ENCODE results near the gene ITGB6.
A peak's percentile ranks its signal among the peaks of the same experiment; 100 is the strongest.

ITGB6 gene

GRCh38 chr2:160169988-160170387, 30.1 kb downstream of the ITGB6 start:
- no peak overlapping the region for H3K4me3 ChIP-seq (ENCODE audit: insufficient read depth in 1 of 2, low read depth in 1 of 2, low read length in 2 of 2)
- DNase-seq, result no peak
- no peak overlapping the region for H4K91ac ChIP-seq (ENCODE audit: low read length)
- H4K8ac ChIP-seq (ENCODE audit: low read length), result no peak overlapping the region
- H3K27ac ChIP-seq (ENCODE audit: low read length, poor library complexity, severe bottlenecking), result no peak overlapping the region
- H3K27me3 ChIP-seq (ENCODE audit: control insufficient read depth in 1 of 2, insufficient read depth in 1 of 2, low read length in 2 of 2), result no peaks in the 10 kb centered on the region
- no peak overlapping the region for H3K4me2 ChIP-seq (ENCODE audit: low read length, poor library complexity, severe bottlenecking)
- H3K9me3 ChIP-seq (ENCODE audit: control insufficient read depth, low read length), result no peaks in the 10 kb centered on the region
- no peaks in the 10 kb centered on the region for H3K36me3 ChIP-seq (ENCODE audit: control insufficient read depth in 1 of 2, insufficient read depth in 2 of 2, low read depth in 1 of 2, low read length in 2 of 2)
- H2AFZ ChIP-seq (ENCODE audit: low read depth, low read length), result no peak overlapping the region
- no peak overlapping the region for H3K4ac ChIP-seq (ENCODE audit: low read depth in 1 of 2, low read length in 2 of 2)
- no peaks in the 10 kb centered on the region for H3K79me1 ChIP-seq (replicated peaks; ENCODE audit: low read length, poor library complexity, severe bottlenecking)
- no peak overlapping the region for H3K9ac ChIP-seq (ENCODE audit: low read length)
- H2AK5ac ChIP-seq (ENCODE audit: low read length, severe bottlenecking), result no peak overlapping the region
- H3K4me1 ChIP-seq (ENCODE audit: control insufficient read depth, insufficient read depth, low read depth, low read length), result peaks cover 1% of the 10 kb centered on the region
- no peak overlapping the region for H3K18ac ChIP-seq (ENCODE audit: low read depth in 1 of 2, low read length in 2 of 2)
- no peak overlapping the region for H2BK5ac ChIP-seq (ENCODE audit: low read depth, low read length, poor library complexity, severe bottlenecking)
- no peak overlapping the region for H2BK15ac ChIP-seq (ENCODE audit: low read depth, poor library complexity, severe bottlenecking)
- no peak overlapping the region for H3K23ac ChIP-seq (ENCODE audit: low read length in 2 of 2)
- no peak overlapping the region for H2BK12ac ChIP-seq (ENCODE audit: low read length in 2 of 2)
- H3K14ac ChIP-seq (ENCODE audit: low read length in 2 of 2), result no peak overlapping the region
- H2BK120ac ChIP-seq (ENCODE audit: low read depth, low read length), result no peak overlapping the region

GRCh38 chr2:160169471-160169870, 30.6 kb downstream of the ITGB6 start:
- no peak overlapping the region for H2AFZ ChIP-seq (ENCODE audit: low read depth, low read length)
- no peak overlapping the region for H2BK15ac ChIP-seq (ENCODE audit: low read depth, poor library complexity, severe bottlenecking)
- no peak for DNase-seq

GRCh38 chr2:160168878-160169277, 31.2 kb downstream of the ITGB6 start:
- H3K9ac ChIP-seq (ENCODE audit: low read length), result no peak overlapping the region
- H2BK120ac ChIP-seq (ENCODE audit: low read depth, low read length), result no peak overlapping the region
- WGBS, result no CpG with 5 or more reads among the region's 3 CpGs
- H3K4ac ChIP-seq (ENCODE audit: low read depth in 1 of 2, low read length in 2 of 2), result no peak overlapping the region
- no peak overlapping the region for H3K14ac ChIP-seq (ENCODE audit: low read length in 2 of 2)
- H3K4me3 ChIP-seq (ENCODE audit: insufficient read depth in 1 of 2, low read depth in 1 of 2, low read length in 2 of 2), result no peak overlapping the region
- H2BK15ac ChIP-seq (ENCODE audit: low read depth, poor library complexity, severe bottlenecking), result no peak overlapping the region
- H4K8ac ChIP-seq (ENCODE audit: low read length), result no peak overlapping the region
- no peaks in the 10 kb centered on the region for H3K79me1 ChIP-seq (replicated peaks; ENCODE audit: low read length, poor library complexity, severe bottlenecking)
- no peak overlapping the region for H2BK12ac ChIP-seq (ENCODE audit: low read length in 2 of 2)
- H3K4me1 ChIP-seq (ENCODE audit: control insufficient read depth, insufficient read depth, low read depth, low read length), result peaks cover 1% of the 10 kb centered on the region
- H3K27ac ChIP-seq (ENCODE audit: low read length, poor library complexity, severe bottlenecking), result peak overlapping the region; percentile 37
- no peaks in the 10 kb centered on the region for H3K27me3 ChIP-seq (ENCODE audit: control insufficient read depth in 1 of 2, insufficient read depth in 1 of 2, low read length in 2 of 2)
- no peak overlapping the region for H3K18ac ChIP-seq (ENCODE audit: low read depth in 1 of 2, low read length in 2 of 2)
- no peak overlapping the region for H2AK5ac ChIP-seq (ENCODE audit: low read length, severe bottlenecking)
- H4K91ac ChIP-seq (ENCODE audit: low read length), result no peak overlapping the region
- no peak overlapping the region for H2BK5ac ChIP-seq (ENCODE audit: low read depth, low read length, poor library complexity, severe bottlenecking)
- no peaks in the 10 kb centered on the region for H3K9me3 ChIP-seq (ENCODE audit: control insufficient read depth, low read length)
- no peak for DNase-seq
- H3K23ac ChIP-seq (ENCODE audit: low read length in 2 of 2), result no peak overlapping the region
- no peak overlapping the region for H3K4me2 ChIP-seq (ENCODE audit: low read length, poor library complexity, severe bottlenecking)
- no peaks in the 10 kb centered on the region for H3K36me3 ChIP-seq (ENCODE audit: control insufficient read depth in 1 of 2, insufficient read depth in 2 of 2, low read depth in 1 of 2, low read length in 2 of 2)
- H2AFZ ChIP-seq (ENCODE audit: low read depth, low read length), result no peak overlapping the region

More at GRCh38 chr2:160169471-160169870, 30.6 kb downstream of the ITGB6 start:
- H3K79me1 ChIP-seq (replicated peaks; ENCODE audit: low read length, poor library complexity, severe bottlenecking), result no peaks in the 10 kb centered on the region
- no peaks in the 10 kb centered on the region for H3K36me3 ChIP-seq (ENCODE audit: control insufficient read depth in 1 of 2, insufficient read depth in 2 of 2, low read depth in 1 of 2, low read length in 2 of 2)
- H3K9me3 ChIP-seq (ENCODE audit: control insufficient read depth, low read length), result no peaks in the 10 kb centered on the region
- H3K4me2 ChIP-seq (ENCODE audit: low read length, poor library complexity, severe bottlenecking), result no peak overlapping the region
- no peak overlapping the region for H3K4ac ChIP-seq (ENCODE audit: low read depth in 1 of 2, low read length in 2 of 2)
- peaks cover 1% of the 10 kb centered on the region for H3K4me1 ChIP-seq (ENCODE audit: control insufficient read depth, insufficient read depth, low read depth, low read length)
- H2BK5ac ChIP-seq (ENCODE audit: low read depth, low read length, poor library complexity, severe bottlenecking), result no peak overlapping the region
- 79% methylated on average over 3 of the region's 3 CpGs for WGBS
- no peak overlapping the region for H4K8ac ChIP-seq (ENCODE audit: low read length)
- no peak overlapping the region for H3K9ac ChIP-seq (ENCODE audit: low read length)
- no peak overlapping the region for H3K23ac ChIP-seq (ENCODE audit: low read length in 2 of 2)
- no peak overlapping the region for H3K27ac ChIP-seq (ENCODE audit: low read length, poor library complexity, severe bottlenecking)
- H4K91ac ChIP-seq (ENCODE audit: low read length), result no peak overlapping the region
- no peak overlapping the region for H3K18ac ChIP-seq (ENCODE audit: low read depth in 1 of 2, low read length in 2 of 2)
- no peak overlapping the region for H3K4me3 ChIP-seq (ENCODE audit: insufficient read depth in 1 of 2, low read depth in 1 of 2, low read length in 2 of 2)
- H2AK5ac ChIP-seq (ENCODE audit: low read length, severe bottlenecking), result no peak overlapping the region
- H2BK12ac ChIP-seq (ENCODE audit: low read length in 2 of 2), result no peak overlapping the region
- no peak overlapping the region for H3K14ac ChIP-seq (ENCODE audit: low read length in 2 of 2)
- H2BK120ac ChIP-seq (ENCODE audit: low read depth, low read length), result no peak overlapping the region
- H3K27me3 ChIP-seq (ENCODE audit: control insufficient read depth in 1 of 2, insufficient read depth in 1 of 2, low read length in 2 of 2), result no peaks in the 10 kb centered on the region

GRCh38 chr2:160167089-160167740, 32.9 kb downstream of the ITGB6 start:
- no peak for DNase-seq
- Histone ChIP-seq H4K8ac (ENCODE audit: low read length) (no peak overlapping the region), H3K27me3 (ENCODE audit: control insufficient read depth in 1 of 2, insufficient read depth in 1 of 2, low read length in 2 of 2) (no peaks in the 10 kb centered on the region), H3K9ac (ENCODE audit: low read length) (no peak overlapping the region), H2BK5ac (ENCODE audit: low read depth, low read length, poor library complexity, severe bottlenecking) (no peak overlapping the region), H3K79me1 (replicated peaks; ENCODE audit: low read length, poor library complexity, severe bottlenecking) (no peaks in the 10 kb centered on the region), H2BK12ac (ENCODE audit: low read length in 2 of 2) (no peak overlapping the region), H3K27ac (ENCODE audit: low read length, poor library complexity, severe bottlenecking) (no peak overlapping the region), H3K4ac (ENCODE audit: low read depth in 1 of 2, low read length in 2 of 2) (no peak overlapping the region), H2AFZ (ENCODE audit: low read depth, low read length) (no peak overlapping the region), H3K18ac (ENCODE audit: low read depth in 1 of 2, low read length in 2 of 2) (no peak overlapping the region), H3K14ac (ENCODE audit: low read length in 2 of 2) (no peak overlapping the region), H3K36me3 (ENCODE audit: control insufficient read depth in 1 of 2, insufficient read depth in 2 of 2, low read depth in 1 of 2, low read length in 2 of 2) (no peaks in the 10 kb centered on the region), H3K4me3 (ENCODE audit: insufficient read depth in 1 of 2, low read depth in 1 of 2, low read length in 2 of 2) (no peak overlapping the region), H2AK5ac (ENCODE audit: low read length, severe bottlenecking) (no peak overlapping the region), H2BK15ac (ENCODE audit: low read depth, poor library complexity, severe bottlenecking) (no peak overlapping the region), H3K23ac (ENCODE audit: low read length in 2 of 2) (no peak overlapping the region), H3K9me3 (ENCODE audit: control insufficient read depth, low read length) (no peaks in the 10 kb centered on the region), H3K4me2 (ENCODE audit: low read length, poor library complexity, severe bottlenecking) (no peak overlapping the region), H2BK120ac (ENCODE audit: low read depth, low read length) (no peak overlapping the region), H4K91ac (ENCODE audit: low read length) (no peak overlapping the region), H3K4me1 (ENCODE audit: control insufficient read depth, insufficient read depth, low read depth, low read length) (peaks cover 1% of the 10 kb centered on the region)
- WGBS, result 94% methylated on average over 11 of the region's 12 CpGs
